HG03280 (cell line): ENCODE measurements around the gene CHD9NB.
A peak's percentile ranks its signal among the peaks of the same experiment; 100 is the strongest.
"Not testable (repeated sequence)": the region's sequence is repeated elsewhere in the genome, so short reads cannot be mapped to it uniquely, and the experiment has no call there.

Experiments used
- ATAC-seq: cut with Tn5 transposase; IDR thresholded peaks from one replicate; pipeline ENCODE4 v1.9.1; 2021; ENCODE audit warnings: mild to moderate bottlenecking, moderate library complexity; ENCODE audit not compliant: unreplicated experiment

CHD9NB gene

GRCh38 chr16:53084141-53084541 is 31.4 kb upstream of the CHD9NB start:
- no peak for ATAC-seq

GRCh38 chr16:53083119-53083518 is 30.4 kb upstream of the CHD9NB start:
- ATAC-seq: no peak

- no peak for ATAC-seq
Observed at GRCh38 chr16:53082509-53082908, 29.8 kb upstream of the CHD9NB start.

GRCh38 chr16:53081686-53082407 is 29.1 kb upstream of the CHD9NB start:
- ATAC-seq: no peak

DNA sequence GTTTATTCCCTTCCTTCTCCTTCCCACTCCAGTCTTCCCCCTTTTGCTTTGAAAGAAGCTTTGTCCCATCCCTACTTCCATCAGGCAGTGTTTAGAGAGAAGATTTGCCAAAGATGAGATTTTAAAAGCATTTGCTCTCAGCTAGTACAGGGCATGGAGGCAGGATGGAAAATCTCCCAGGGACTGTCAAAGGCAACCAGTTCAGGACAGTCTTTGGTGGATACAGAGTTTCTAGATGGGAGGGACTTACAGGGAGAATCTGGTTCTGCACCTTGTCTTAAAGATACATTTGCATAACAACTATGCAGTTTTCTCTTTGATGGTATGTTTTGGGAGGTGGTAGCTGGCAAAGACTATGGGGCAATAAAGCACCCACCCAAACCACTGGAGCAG is 28.3 kb upstream of the CHD9NB start:
- no peak for ATAC-seq

DNA sequence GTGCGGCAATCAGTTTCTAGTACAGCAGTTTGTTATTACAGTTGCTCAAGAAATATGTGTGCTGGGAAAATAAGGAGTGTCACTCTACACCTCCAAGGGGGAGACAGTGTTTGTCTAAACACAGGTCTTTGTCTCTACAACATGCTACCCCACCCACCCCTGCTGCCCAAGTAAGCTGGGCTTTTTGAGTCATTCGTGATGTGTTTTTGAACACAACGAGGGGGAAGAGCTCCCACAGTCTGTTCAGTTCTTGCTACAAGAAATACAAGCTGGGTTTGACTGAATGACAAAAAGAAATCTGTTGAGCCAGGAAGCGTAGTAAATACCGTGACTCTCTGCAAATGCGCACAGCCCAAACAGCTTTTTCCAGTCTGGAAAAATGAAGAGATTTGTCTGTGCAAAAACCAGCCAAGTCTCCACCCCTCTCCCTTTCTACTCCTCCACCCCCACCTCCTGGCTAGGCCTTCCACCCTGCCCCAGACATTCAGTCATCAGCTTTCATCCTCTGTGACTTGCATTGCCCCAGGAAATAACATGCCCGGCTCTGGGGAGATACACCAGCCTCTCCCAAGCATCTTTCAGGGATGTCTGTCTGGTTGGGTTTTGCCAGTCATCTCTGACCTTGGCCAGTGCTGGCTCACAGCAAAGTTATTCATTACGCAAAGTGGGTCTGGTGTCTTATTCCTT is 27.8 kb upstream of the CHD9NB start:
- ATAC-seq: no peak

DNA sequence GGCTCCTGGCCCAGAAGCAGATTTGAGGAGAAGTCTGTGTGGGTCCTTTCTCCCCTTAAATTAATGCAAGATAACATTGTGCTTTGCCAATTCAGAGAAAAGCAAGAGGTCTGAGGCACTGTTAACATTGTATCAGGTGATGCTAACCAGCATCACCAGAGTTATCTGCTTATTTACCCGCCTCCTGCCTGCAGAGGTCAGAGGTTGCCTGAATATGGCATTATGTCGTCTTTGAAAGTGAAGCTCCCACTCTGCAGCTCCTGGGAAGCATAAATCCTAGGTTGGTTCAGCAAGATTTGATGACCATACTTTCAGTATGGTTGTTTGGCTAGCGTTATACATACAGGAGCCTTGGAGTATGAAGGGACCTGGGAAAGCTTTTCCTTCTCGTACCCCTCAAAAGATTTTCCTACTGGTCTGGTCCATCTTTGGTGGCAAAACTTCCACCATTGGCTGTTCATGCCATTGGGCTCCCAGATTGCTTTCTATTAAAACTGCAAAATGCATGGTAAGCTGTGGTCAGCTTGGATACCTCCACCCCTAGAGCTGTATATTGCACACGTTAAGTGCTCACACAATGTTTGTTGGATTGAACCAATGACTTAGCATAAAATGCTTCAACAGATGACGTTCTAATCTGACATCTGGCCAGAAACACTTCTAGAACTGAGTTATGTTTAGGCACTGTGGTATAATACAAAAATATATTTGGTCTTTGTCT is 26.2 kb upstream of the CHD9NB start:
- no peak for ATAC-seq

GRCh38 chr16:53078247-53078646 is 25.6 kb upstream of the CHD9NB start:
- no peak for ATAC-seq

DNA sequence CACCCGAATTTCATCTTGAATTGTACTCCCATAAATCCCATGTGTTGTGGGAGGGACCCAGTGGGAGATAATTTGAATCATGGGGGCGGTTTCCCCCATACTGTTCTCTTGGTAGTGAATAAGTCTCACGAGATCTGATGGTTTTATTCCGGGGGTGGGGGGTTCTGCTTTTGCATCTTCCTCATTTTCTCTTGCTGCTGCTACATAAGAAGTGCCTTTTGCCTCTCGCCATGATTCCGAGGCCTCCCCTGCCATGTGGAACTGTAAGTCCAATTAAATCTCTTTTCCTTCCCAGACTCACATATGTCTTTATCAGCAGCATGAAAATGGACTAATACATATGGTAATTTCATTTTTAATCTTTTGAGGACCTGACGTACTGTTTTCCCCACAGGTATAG is 22.8 kb upstream of the CHD9NB start:
- ATAC-seq: not testable (repeated sequence)

DNA sequence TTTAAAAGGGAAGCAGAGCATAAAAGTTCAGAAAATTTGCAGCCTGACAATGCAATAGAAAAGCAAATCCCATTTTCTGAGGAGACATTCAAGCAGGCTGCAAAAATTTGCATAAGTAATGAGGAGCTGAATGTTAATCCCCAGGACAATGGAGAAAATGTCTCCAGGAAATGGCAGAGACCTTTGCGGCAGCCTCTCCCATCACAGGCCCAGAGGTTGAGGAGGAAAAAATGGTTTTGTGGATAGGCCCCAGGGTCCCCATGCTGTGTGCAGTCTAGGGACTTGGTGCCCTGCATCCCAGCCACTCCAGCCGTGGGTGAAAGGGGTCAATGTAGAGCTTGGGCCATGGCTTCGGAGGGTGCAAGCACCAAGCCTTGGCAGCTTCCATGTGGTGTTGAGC is 21.6 kb upstream of the CHD9NB start:
- not testable (repeated sequence) for ATAC-seq

- ATAC-seq: no peak
Observed at GRCh38 chr16:53073022-53073421, 20.3 kb upstream of the CHD9NB start.

DNA sequence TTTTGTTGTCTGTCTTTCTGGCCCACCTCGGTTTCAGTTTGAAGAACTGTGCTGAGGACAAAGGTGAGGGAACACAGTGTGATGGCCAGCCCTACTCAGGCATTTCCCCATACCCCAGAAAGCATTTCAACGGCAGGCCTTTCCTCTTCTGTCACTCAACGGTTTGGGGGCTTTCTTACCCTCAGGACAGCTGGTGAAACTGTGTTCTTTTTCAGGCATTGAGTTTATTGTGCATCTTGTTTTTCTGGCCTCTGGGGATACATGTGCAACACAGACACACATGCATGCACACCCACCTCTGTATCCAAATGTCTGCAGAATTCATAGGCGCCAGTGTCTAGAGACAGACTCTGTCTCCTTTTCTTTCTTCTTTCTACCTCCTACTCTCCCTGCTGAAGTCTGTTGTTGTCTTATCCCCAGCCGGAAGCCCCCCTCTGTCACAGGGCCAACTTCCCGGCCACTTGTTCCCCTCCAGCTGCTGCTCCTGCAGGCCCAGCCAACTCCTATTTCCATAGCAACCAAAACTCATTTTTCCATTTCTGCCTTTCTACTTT is 19.1 kb upstream of the CHD9NB start:
- no peak for ATAC-seq

GRCh38 chr16:53069772-53070171 is 17.1 kb upstream of the CHD9NB start:
- ATAC-seq: no peak

DNA sequence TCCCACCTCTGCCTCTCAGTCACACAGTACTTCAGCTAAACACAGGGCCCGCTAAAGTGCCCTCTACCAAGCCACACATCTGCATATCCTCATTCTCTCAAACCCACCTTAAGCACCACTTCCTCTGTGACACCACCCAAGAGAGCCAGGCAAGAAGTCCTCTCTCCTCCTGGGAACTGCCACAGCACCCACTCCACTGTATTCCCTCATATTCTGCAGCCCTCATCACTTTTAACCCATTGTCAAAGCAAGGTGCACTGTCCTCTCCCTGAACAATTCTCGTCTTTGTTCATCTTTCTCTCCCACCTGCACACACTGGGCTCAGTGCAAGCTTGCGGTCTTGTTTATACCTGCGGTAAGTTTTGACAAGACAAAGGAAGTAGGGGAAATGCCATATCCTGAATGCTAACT is 15.7 kb upstream of the CHD9NB start:
- peak; percentile 46 for ATAC-seq

DNA sequence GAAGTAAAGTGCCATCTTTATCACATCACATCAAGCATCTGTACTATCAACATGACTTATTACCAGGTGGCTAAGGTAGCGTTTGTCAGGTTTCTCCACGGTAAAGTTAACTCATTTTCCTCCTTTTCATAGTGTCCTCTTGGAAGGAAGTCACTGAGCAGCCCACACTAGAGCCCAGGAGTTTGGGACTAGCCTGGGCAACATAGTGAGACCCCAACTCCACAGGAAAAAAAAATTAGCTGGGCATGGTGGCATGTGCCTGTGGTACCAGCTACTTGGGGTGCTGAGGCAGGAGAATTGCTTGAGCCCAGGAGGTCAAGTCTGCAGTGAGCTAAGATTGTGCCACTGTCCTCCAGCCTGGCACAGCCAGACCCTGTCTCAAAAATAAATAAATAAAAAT is 15.0 kb upstream of the CHD9NB start:
- ATAC-seq: no peak

- no peak for ATAC-seq
Observed at GRCh38 chr16:53065461-53066061, 12.9 kb upstream of the CHD9NB start.

- ATAC-seq: no peak
Observed at GRCh38 chr16:53064081-53064578, 11.4 kb upstream of the CHD9NB start.

- peak; percentile 86 for ATAC-seq
Observed at GRCh38 chr16:53061701-53062159, 9.0 kb upstream of the CHD9NB start.

DNA sequence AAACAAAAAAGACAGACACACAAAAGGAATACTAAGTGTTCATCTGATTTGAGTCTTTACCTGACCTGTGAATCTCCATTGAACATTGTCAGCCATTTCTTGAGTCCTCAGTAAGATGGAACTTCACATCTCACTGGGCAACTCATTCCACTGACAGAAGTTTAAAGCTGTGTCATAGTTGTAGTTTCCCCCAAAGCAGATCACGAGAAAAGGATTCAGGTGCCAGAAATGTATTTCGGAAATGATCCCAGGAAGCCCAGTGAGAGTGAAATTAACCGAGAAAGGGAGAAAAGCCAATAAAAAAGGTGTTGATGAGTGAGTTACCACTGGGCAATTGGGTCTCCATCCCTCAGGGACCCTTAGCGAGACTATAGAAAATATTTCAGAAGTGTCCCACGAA is 8.6 kb upstream of the CHD9NB start:
- ATAC-seq: peak; percentile 8

DNA sequence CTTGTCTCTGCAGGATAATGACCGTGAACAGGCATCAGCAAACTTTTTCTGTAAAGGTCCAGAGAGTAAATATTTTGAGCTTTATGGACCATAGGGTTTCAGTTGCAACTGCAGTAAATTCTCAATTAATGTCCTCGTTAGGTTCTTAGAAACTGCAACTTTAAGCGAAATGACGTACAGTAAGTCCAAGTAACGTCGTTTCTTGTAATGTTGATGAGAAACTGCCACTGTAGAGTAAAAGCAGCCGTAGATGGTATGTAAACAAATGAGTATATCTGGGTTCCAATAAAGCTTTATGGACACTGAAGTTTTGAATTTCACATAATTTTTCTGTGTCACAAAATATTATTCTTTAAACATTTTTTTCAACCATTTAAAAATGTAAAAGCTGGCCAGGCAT is 7.0 kb upstream of the CHD9NB start:
- no peak for ATAC-seq

DNA sequence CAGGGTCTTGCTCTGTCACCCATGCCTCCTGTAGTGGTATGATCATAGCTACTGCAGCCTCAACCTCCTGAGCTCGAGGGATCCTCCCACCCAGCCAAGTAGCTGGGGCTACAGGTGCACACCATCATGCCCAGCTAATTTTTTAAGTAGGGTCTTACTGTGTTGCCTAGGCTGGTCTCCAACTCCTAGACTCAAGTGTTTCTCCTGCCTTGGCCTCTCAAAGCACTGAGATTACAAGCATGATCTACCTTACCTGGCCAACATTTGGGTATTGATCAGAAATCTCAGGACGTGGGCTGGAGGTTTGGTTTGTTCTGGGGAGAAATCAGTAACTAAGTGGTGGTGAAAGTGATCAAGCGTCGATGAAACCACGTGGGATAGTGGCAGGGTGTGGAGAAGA is 6.2 kb upstream of the CHD9NB start:
- ATAC-seq: no peak
